Liver (tissue), 9 donors: ENCODE results near the gene ANKRD33B. TPM values are rescaled to one million over a fixed set of nuclear protein-coding genes. Genes with fewer than 3 reads are reported as not detected.
A peak's percentile ranks its signal among the peaks of the same experiment; 100 is the strongest.
"Not testable (repeated sequence)": the region's sequence is repeated elsewhere in the genome, so short reads cannot be mapped to it uniquely, and the experiment has no call there.

Source experiments
- DNase-seq: peaks from one replicate; pipeline ENCODE4 v3.0.0-alpha.2; 2017; ENCODE audit warnings: low spot score
- H3K27ac ChIP-seq, 2 donors: one replicate each; pipeline ENCODE4 v1.7.0; 2013; ENCODE audit warnings: inconsistent platforms in 2 of 2, low read length in 2 of 2, control low read depth in 1 of 2, low read depth in 1 of 2, mild to moderate bottlenecking in 1 of 2
- H3K27me3 ChIP-seq, 4 donors: one replicate each; pipeline versions ENCODE4 v1.6.1 to v1.7.0; 2013; ENCODE audit warnings: low read length in 3 of 4, inconsistent platforms in 1 of 4, mild to moderate bottlenecking in 1 of 4, moderate library complexity in 1 of 4; ENCODE audit not compliant: control insufficient read depth in 4 of 4, insufficient read depth in 4 of 4
- H3K36me3 ChIP-seq, 4 donors: one replicate each; pipeline versions ENCODE4 v1.6.1 to v1.7.0; 2013; ENCODE audit warnings: low read length in 3 of 4, mild to moderate bottlenecking in 3 of 4, low read depth in 1 of 4, moderate library complexity in 1 of 4; ENCODE audit not compliant: control insufficient read depth in 4 of 4, insufficient read depth in 3 of 4
- H3K4me1 ChIP-seq, 4 donors: one replicate each; pipeline versions ENCODE4 v1.6.1 to v1.7.0; 2013; ENCODE audit warnings: low read length in 3 of 4, mild to moderate bottlenecking in 3 of 4, moderate library complexity in 1 of 4; ENCODE audit not compliant: control insufficient read depth in 4 of 4, insufficient read depth in 4 of 4
- H3K4me3 ChIP-seq, 3 donors: one replicate each; pipeline versions ENCODE4 v1.6.1 to v1.7.0; 2013; ENCODE audit warnings: low read length in 3 of 3, control low read depth in 1 of 3, low read depth in 1 of 3, mild to moderate bottlenecking in 1 of 3
- H3K9ac ChIP-seq, 2 donors: one replicate each; pipeline ENCODE4 v1.7.0; 2013; ENCODE audit warnings: low read length in 2 of 2, mild to moderate bottlenecking in 2 of 2, moderate library complexity in 2 of 2, control low read depth in 1 of 2, low read depth in 1 of 2
- H3K9me3 ChIP-seq, 4 donors: one replicate each; pipeline versions ENCODE4 v1.6.1 to v1.7.0; 2013; ENCODE audit warnings: low read length in 3 of 4; ENCODE audit not compliant: control insufficient read depth in 4 of 4
- ATF3 ChIP-seq: IDR thresholded peaks from 2 replicates; pipeline ENCODE4 v1.6.1; 2016; ENCODE audit warnings: antibody characterized with exemption
- CTCF ChIP-seq: fragments of 150-350 bp; IDR thresholded peaks from 2 replicates; pipeline ENCODE4 v1.5.1; 2017; ENCODE audit warnings: improper control_type of control experiment, low read depth, low read length; ENCODE audit not compliant: missing input control
- EGR1 ChIP-seq, 2 donors: IDR thresholded peaks; 2 replicates each; pipeline ENCODE4 v1.6.1; 2016 to 2018; ENCODE audit warnings: antibody characterized with exemption in 2 of 2, low read depth in 2 of 2
- FOXA1 ChIP-seq: IDR thresholded peaks from 2 replicates; pipeline ENCODE4 v1.6.1; 2016; ENCODE audit warnings: antibody characterized with exemption
- FOXA2 ChIP-seq: IDR thresholded peaks from 2 replicates; pipeline ENCODE4 v1.6.1; 2016; ENCODE audit warnings: antibody characterized with exemption
- GABPA ChIP-seq, 2 donors: IDR thresholded peaks in 1 of 2; conservative IDR thresholded peaks in 1 of 2; 2 replicates each; pipeline ENCODE4 v1.6.1; 2016; ENCODE audit warnings: antibody characterized with exemption in 2 of 2, mild to moderate bottlenecking in 1 of 2, moderate library complexity in 1 of 2
- HNF4G ChIP-seq: IDR thresholded peaks from 2 replicates; pipeline ENCODE4 v1.6.1; 2016; ENCODE audit warnings: antibody characterized with exemption
- RAD21 ChIP-seq, 2 donors: IDR thresholded peaks; 2 replicates each; pipeline ENCODE4 v1.6.1; 2016; ENCODE audit warnings: antibody characterized with exemption in 2 of 2, mild to moderate bottlenecking in 2 of 2
- REST ChIP-seq: IDR thresholded peaks from 2 replicates; pipeline ENCODE4 v1.6.1; 2016; ENCODE audit warnings: antibody characterized with exemption, mild to moderate bottlenecking
- RXRA ChIP-seq, 2 donors: IDR thresholded peaks; 2 replicates each; pipeline ENCODE4 v1.6.1; 2017 to 2018; ENCODE audit warnings: antibody characterized with exemption in 2 of 2, mild to moderate bottlenecking in 1 of 2
- TAF1 ChIP-seq: conservative IDR thresholded peaks from 2 replicates; pipeline ENCODE4 v1.6.1; 2016; ENCODE audit warnings: antibody characterized with exemption, mild to moderate bottlenecking
- ZBTB33 ChIP-seq: IDR thresholded peaks from 2 replicates; pipeline ENCODE4 v1.6.1; 2016; ENCODE audit warnings: antibody characterized with exemption
- WGBS: extraction: QIAGEN DNeasy Blood & Tissue Kit; methylation state at CpG from one replicate; pipeline ENCODE4 v1.1.7; 2013; 5-methylcytosine and 5-hydroxymethylcytosine counted together
- polyA plus RNA-seq, 2 donors: library from polyadenylated mRNA; stranded (reverse) in 1 of 2; unstranded in 1 of 2; fragments of 200-250 nt in 1 of 2; fragments of >200 nt in 1 of 2; fragmentation: Nextera tagmentation in 1 of 2; extraction: Ambion mirVana in 1 of 2; gene quantifications; one replicate each; pipeline versions ENCODE4 v1.2.1 to v1.2.3, GENCODE V29; 2013 to 2015
- total RNA-seq, 2 donors: library from RNA; depleted of rRNA; stranded (reverse); fragments of >200 nt; gene quantifications; one replicate each; pipeline ENCODE4 v1.2.3, GENCODE V29; 2014
- TF ChIP-seq, protein P1 (sequence below): IDR thresholded peaks from 2 replicates; pipeline ENCODE4 v1.6.1; 2016; ENCODE audit warnings: antibody characterized with exemption
- donor health status: healthy.
- donor health status: healthy.
- donor health status: healthy.
- donor health status: healthy.
- donor health status: healthy.

The ANKRD33B gene
- total and polyA plus RNA-seq, 4 donors: 0.09 to 1.9 (median 0.25) TPM; not detected in 1

- no peak overlapping the region for H3K4me3 ChIP-seq
- H3K4me1 ChIP-seq: peaks cover 5 to 32% (median 15%) of the 10 kb centered on the region in 4 donors
- no peak for DNase-seq
- H3K27ac ChIP-seq: no peak overlapping the region
- whole genome bisulfite sequencing: 91% methylated on average over 6 of the region's 6 CpGs
- no peak overlapping the region for H3K9ac ChIP-seq
- no peaks in the 10 kb centered on the region for H3K27me3 ChIP-seq
- H3K36me3 ChIP-seq: no peaks in the 10 kb centered on the region
- TF ChIP-seq, protein P1, sequence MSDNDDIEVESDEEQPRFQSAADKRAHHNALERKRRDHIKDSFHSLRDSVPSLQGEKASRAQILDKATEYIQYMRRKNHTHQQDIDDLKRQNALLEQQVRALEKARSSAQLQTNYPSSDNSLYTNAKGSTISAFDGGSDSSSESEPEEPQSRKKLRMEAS: no peak
- TF ChIP-seq TAF1 (no peak), GABPA (IDR thresholded peaks at IDR 0.05 in 1 of 2, conservative IDR thresholded peaks at IDR 0.05 in 1 of 2) (no peak)
- H3K9me3 ChIP-seq: no peaks in the 10 kb centered on the region
Measured at GRCh38 chr5:10604975-10605374, 41.1 kb downstream of the ANKRD33B start.

DNA sequence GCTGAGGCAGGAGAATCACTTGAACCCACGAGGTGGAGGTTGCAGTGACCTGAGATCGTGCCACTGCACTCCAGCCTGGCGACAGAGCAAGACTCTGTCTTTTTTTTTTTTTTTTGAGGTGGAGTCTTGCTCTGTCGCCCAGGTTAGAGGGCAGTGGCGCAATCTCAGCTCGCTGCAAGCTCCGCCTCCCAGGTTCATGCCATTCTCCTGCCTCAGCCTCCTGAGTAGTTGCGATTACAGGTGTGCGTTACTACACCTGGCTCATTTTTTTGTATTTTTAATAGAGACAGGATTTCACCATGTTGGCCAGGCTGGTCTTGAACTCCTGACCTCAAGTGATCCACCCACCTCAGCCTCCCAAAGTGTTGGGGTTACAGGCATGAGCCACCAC lies 42.8 kb downstream of the ANKRD33B start:
- peaks cover 6 to 38% (median 21%) of the 10 kb centered on the region in 4 donors for H3K4me1 ChIP-seq
- H3K36me3 ChIP-seq, H3K27me3 ChIP-seq, H3K4me3 ChIP-seq, H3K9me3 ChIP-seq, H3K9ac ChIP-seq, H3K27ac ChIP-seq, DNase-seq: not testable (repeated sequence)
- 52% methylated on average over 9 of the region's 9 CpGs for WGBS

DNA sequence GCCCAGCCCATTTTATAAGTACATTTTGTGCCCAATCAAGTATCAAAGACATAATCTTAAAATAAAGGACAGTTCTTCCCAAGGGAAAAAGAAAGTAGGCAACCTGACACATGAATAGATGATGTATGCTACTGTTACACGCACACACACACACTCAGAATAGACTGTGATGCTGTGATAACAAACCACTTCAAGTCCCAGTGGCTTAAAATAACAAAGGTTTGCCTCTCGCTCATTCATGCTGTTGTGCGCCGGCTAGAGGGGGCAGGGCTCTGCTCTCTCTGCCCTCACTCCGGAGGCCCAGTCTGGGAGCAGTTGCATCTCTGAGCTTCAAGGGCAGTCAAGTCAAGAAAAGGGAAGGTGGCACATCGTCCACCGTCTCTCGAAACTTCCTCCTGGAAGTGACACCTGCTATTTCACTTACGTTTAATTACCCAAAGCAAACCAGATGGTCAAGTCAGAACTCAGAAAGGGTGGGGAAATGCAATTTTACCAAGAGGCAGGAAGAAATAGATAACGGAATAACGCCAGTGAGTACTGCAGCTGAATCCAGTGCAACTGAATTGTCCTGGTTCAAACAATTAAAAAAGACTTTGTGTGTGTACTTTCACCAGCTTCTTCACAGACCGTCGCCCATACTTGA lies 43.3 kb downstream of the ANKRD33B start:
- H3K36me3 ChIP-seq: no peaks in the 10 kb centered on the region
- H3K4me3 ChIP-seq: peak overlapping the region in 1 of 3 donors; percentile 12
- TF ChIP-seq HNF4G (no peak), EGR1 (IDR thresholded peaks at IDR 0.05; ENCODE audit: low read depth in 2 of 2) (no peak), ZBTB33 (no peak), ATF3 (no peak), RXRA (IDR thresholded peaks at IDR 0.05) (no peak), FOXA2 (no peak), FOXA1 (no peak)
- H3K9ac ChIP-seq: peak overlapping the region in 1 of 2 donors; percentile 33
- H3K27ac ChIP-seq: peak overlapping the region in 1 of 2 donors; percentile 6
- no peaks in the 10 kb centered on the region for H3K9me3 ChIP-seq
- H3K27me3 ChIP-seq: no peaks in the 10 kb centered on the region
- WGBS: 69% methylated on average over 13 of the region's 13 CpGs
- DNase-seq: no peak
- peaks cover 7 to 38% (median 18%) of the 10 kb centered on the region in 4 donors for H3K4me1 ChIP-seq

GRCh38 chr5:10607666-10608073 lies 43.8 kb downstream of the ANKRD33B start:
- no peak for DNase-seq
- Histone ChIP-seq H3K4me3 (peak overlapping the region in 1 of 3 donors; percentile 12), H3K27ac (peak overlapping the region in 1 of 2 donors; percentile 6), H3K36me3 (no peaks in the 10 kb centered on the region), H3K9me3 (no peaks in the 10 kb centered on the region), H3K9ac (peak overlapping the region in 1 of 2 donors; percentile 33), H3K27me3 (no peaks in the 10 kb centered on the region), H3K4me1 (peaks cover 7 to 34% (median 18%) of the 10 kb centered on the region in 4 donors)
- 55% methylated on average over 5 of the region's 5 CpGs for WGBS
- TF ChIP-seq GABPA (IDR thresholded peaks at IDR 0.05 in 1 of 2, conservative IDR thresholded peaks at IDR 0.05 in 1 of 2): no peak
- no peak for TF ChIP-seq ATF3
- TF ChIP-seq CTCF: no peak
- TF ChIP-seq EGR1 (IDR thresholded peaks at IDR 0.05; ENCODE audit: low read depth in 2 of 2): no peak
- TF ChIP-seq, protein P1: no peak
- peak in 1 of 2 donors; percentile 34 for TF ChIP-seq RAD21 (IDR thresholded peaks at IDR 0.05)
- TF ChIP-seq REST: no peak
